ENCODE data around the gene PALLD. TPM values are rescaled to one million over a fixed set of nuclear protein-coding genes. Genes with fewer than 3 reads are reported as not detected.
A peak's percentile ranks its signal among the peaks of the same experiment; 100 is the strongest.

The PALLD gene
- total RNA-seq, 1 experiment from 2014 or later: 26.7 TPM

DNA sequence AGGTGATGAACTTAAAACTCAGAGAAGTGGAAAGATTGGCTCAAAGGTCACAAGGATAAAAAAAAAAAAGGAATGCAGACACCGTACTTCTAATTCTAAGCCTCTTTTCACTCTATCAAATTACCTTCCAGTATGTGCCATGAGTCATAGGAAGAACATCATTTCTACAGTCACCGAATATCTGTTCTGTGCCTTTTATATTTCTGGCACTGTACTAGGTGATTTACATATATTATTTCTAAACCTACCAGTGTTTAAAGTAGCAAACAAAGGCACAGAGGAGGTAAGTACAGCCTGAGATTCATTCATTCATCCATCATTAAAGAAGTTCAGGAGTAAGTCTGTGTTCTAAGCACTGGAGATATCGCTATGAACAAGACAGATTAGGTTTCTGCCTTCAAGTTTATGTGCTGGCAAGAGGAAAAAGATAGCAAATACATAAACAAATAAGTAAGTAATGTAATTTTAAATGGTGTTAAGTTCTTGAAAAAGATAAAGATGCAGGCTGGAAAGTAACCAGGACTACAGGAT, 65.3 kb downstream of the PALLD start:
- Histone ChIP-seq H3K4me1 (ENCODE audit: insufficient read depth, low read length) (peaks cover 55% of the 10 kb centered on the region), H3K27ac (ENCODE audit: low read length) (peak overlapping the region; percentile 11; the same call in 1 of the 2 replicates), H4K20me1 (ENCODE audit: low read length) (no peaks in the 10 kb centered on the region), H3K9ac (ENCODE audit: low read length) (no peak overlapping the region), H3K4me3 (ENCODE audit: low read length) (no peak overlapping the region), H3K79me2 (ENCODE audit: low read length) (no peaks in the 10 kb centered on the region), H3F3A (ENCODE audit: low read length, unreplicated experiment) (peaks cover 3% of the 10 kb centered on the region), H3K4me2 (ENCODE audit: low read length) (peak overlapping the region; percentile 27; the same call in 1 of the 2 replicates), H3K9me2 (replicated peaks; ENCODE audit: low read length) (no peaks in the 10 kb centered on the region), H3K36me3 (ENCODE audit: low read depth, low read length) (no peaks in the 10 kb centered on the region), H3K27me3 (ENCODE audit: low read length) (no peaks in the 10 kb centered on the region), H3K9me3 (ENCODE audit: low read length) (no peaks in the 10 kb centered on the region), H2AFZ (ENCODE audit: low read length) (no peak overlapping the region)
- TF ChIP-seq CTCF (conservative IDR thresholded peaks at IDR 0.05; ENCODE audit: low read depth, low read length) (no peak), EZH2phosphoT487 (IDR thresholded peaks at IDR 0.05; ENCODE audit: borderline replicate concordance, low read length) (no peak), EZH2 (IDR thresholded peaks at IDR 0.05; ENCODE audit: low read length, unreplicated experiment) (no peak)
- ChIA-PET POLR2A (ENCODE audit: unreplicated experiment) (no interaction called here), CTCF (no interaction called here)
- intact Hi-C loops (cut with micrococcal nuclease): no loop called here
- ATAC-seq: peak; percentile 63
- peak; percentile 70 for DNase-seq
- BruUV-seq (replicated peaks): no TSS peak

- H3K36me3 ChIP-seq (ENCODE audit: low read depth, low read length): no peaks in the 10 kb centered on the region
- DNase-seq (no peak), ATAC-seq (no peak)
- CTCF ChIA-PET: no interaction called here
- no peaks in the 10 kb centered on the region for H4K20me1 ChIP-seq (ENCODE audit: low read length)
- H3K27ac ChIP-seq (ENCODE audit: low read length): no peak overlapping the region
- H3K9ac ChIP-seq (ENCODE audit: low read length): no peak overlapping the region
- TF ChIP-seq EZH2 (IDR thresholded peaks at IDR 0.05; ENCODE audit: low read length, unreplicated experiment) (no peak), EZH2phosphoT487 (IDR thresholded peaks at IDR 0.05; ENCODE audit: borderline replicate concordance, low read length) (no peak), CTCF (conservative IDR thresholded peaks at IDR 0.05; ENCODE audit: low read depth, low read length) (no peak)
- BruUV-seq (replicated peaks): no TSS peak
- peaks cover 47% of the 10 kb centered on the region for H3K4me1 ChIP-seq (ENCODE audit: insufficient read depth, low read length)
- H3K79me2 ChIP-seq (ENCODE audit: low read length): no peaks in the 10 kb centered on the region
- H2AFZ ChIP-seq (ENCODE audit: low read length): no peak overlapping the region
- no peak overlapping the region for H3K4me3 ChIP-seq (ENCODE audit: low read length)
- no peak overlapping the region for H3K4me2 ChIP-seq (ENCODE audit: low read length)
- peaks cover 3% of the 10 kb centered on the region for H3F3A ChIP-seq (ENCODE audit: low read length, unreplicated experiment)
- no peaks in the 10 kb centered on the region for H3K9me3 ChIP-seq (ENCODE audit: low read length)
- POLR2A ChIA-PET (ENCODE audit: unreplicated experiment): no interaction called here
- no peaks in the 10 kb centered on the region for H3K9me2 ChIP-seq (replicated peaks; ENCODE audit: low read length)
- intact Hi-C loops (cut with micrococcal nuclease): no loop called here
- no peaks in the 10 kb centered on the region for H3K27me3 ChIP-seq (ENCODE audit: low read length)
These were observed 67.2 kb downstream of the PALLD start for GRCh38 chr4:168564023-168564422.

DNA sequence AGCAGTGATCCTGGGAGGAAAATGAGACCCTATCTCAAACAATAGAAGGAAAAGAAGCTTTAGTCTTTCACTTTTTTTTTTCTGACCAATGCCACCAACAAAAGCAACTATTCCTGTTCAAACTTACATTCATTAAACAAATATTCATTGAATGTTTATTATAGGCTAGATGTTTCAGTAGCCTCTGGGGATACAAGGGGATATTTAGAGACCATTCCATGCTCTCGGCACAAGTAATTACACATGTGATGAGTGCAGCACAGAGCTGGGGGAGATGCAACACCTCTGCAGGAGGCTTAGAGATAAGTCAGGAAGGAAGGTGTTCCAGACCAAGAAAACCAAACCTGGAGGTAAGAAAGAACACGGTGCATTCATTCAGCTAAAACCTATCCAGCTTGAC, 68.3 kb downstream of the PALLD start:
- Histone ChIP-seq H3K79me2 (ENCODE audit: low read length) (no peaks in the 10 kb centered on the region), H3K27ac (ENCODE audit: low read length) (no peak overlapping the region), H3K4me2 (ENCODE audit: low read length) (no peak overlapping the region), H2AFZ (ENCODE audit: low read length) (no peak overlapping the region), H3K4me1 (ENCODE audit: insufficient read depth, low read length) (peaks cover 47% of the 10 kb centered on the region), H3K9ac (ENCODE audit: low read length) (no peak overlapping the region), H4K20me1 (ENCODE audit: low read length) (no peaks in the 10 kb centered on the region), H3F3A (ENCODE audit: low read length, unreplicated experiment) (no peaks in the 10 kb centered on the region), H3K9me2 (replicated peaks; ENCODE audit: low read length) (no peaks in the 10 kb centered on the region), H3K27me3 (ENCODE audit: low read length) (no peaks in the 10 kb centered on the region), H3K36me3 (ENCODE audit: low read depth, low read length) (no peaks in the 10 kb centered on the region), H3K4me3 (ENCODE audit: low read length) (no peak overlapping the region), H3K9me3 (ENCODE audit: low read length) (no peaks in the 10 kb centered on the region)
- BruUV-seq (replicated peaks): no TSS peak
- ChIA-PET CTCF (no interaction called here), POLR2A (ENCODE audit: unreplicated experiment) (interaction anchor here (0.6 kb wide), 1 partner anchor 177 kb away, joined by 8 read pairs; no protein-coding TSS in a partner anchor)
- ATAC-seq (no peak), DNase-seq (no peak)
- intact Hi-C loops (cut with micrococcal nuclease): no loop called here
- no peak for TF ChIP-seq EZH2phosphoT487 (IDR thresholded peaks at IDR 0.05; ENCODE audit: borderline replicate concordance, low read length)
